GM21825 (cell line): ENCODE data around the gene SOX6.

Experiments used
- ATAC-seq: cut with Tn5 transposase; IDR thresholded peaks from one replicate; pipeline ENCODE4 v1.9.1; 2021; ENCODE audit warnings: mild to moderate bottlenecking, moderate library complexity; ENCODE audit not compliant: unreplicated experiment

SOX6 gene

GRCh38 chr11:16114978-16115871 is 241.1 kb downstream of the SOX6 start:
- no peak for ATAC-seq

- no peak for ATAC-seq
Measured at GRCh38 chr11:16114431-16114830, 241.9 kb downstream of the SOX6 start.

GRCh38 chr11:16111690-16112089 is 244.7 kb downstream of the SOX6 start:
- ATAC-seq: no peak

- ATAC-seq: no peak
Measured at GRCh38 chr11:16110886-16111285, 245.5 kb downstream of the SOX6 start.

GRCh38 chr11:16099343-16099900 is 256.9 kb downstream of the SOX6 start:
- ATAC-seq: no peak

- ATAC-seq: no peak
Measured at GRCh38 chr11:16098526-16099205, 257.7 kb downstream of the SOX6 start.

- no peak for ATAC-seq
Measured at GRCh38 chr11:16097543-16097942, 258.8 kb downstream of the SOX6 start.

- no peak for ATAC-seq
Measured at GRCh38 chr11:16096336-16096735, 260.0 kb downstream of the SOX6 start.

GRCh38 chr11:16095756-16096155 is 260.6 kb downstream of the SOX6 start:
- no peak for ATAC-seq

GRCh38 chr11:16093889-16094653 is 262.3 kb downstream of the SOX6 start:
- no peak for ATAC-seq

GRCh38 chr11:16091862-16092261 is 264.5 kb downstream of the SOX6 start:
- no peak for ATAC-seq

- ATAC-seq: no peak
Measured at GRCh38 chr11:16089481-16089880, 266.9 kb downstream of the SOX6 start.

GRCh38 chr11:16088774-16089173 is 267.6 kb downstream of the SOX6 start:
- ATAC-seq: no peak

- ATAC-seq: no peak
Measured at GRCh38 chr11:16087886-16088285, 268.5 kb downstream of the SOX6 start.

GRCh38 chr11:16086229-16086819 is 270.0 kb downstream of the SOX6 start:
- ATAC-seq: no peak

- ATAC-seq: no peak
Measured at GRCh38 chr11:16082095-16083055, 274.0 kb downstream of the SOX6 start.

- no peak for ATAC-seq
Measured at GRCh38 chr11:16081382-16082094, 274.8 kb downstream of the SOX6 start.

GRCh38 chr11:16080688-16081381 is 275.5 kb downstream of the SOX6 start:
- no peak for ATAC-seq
